GM12873 (cell line): ENCODE measurements around the gene SPATA3.

Source experiments
- CTCF ChIP-seq: IDR thresholded peaks from 2 replicates; pipeline ENCODE4 v1.5.1; 2012; ENCODE audit warnings: low read depth, mild to moderate bottlenecking, moderate library complexity, low read length, control low read depth; ENCODE audit not compliant: insufficient read depth; ENCODE audit errors: missing control alignments

The SPATA3 gene

DNA sequence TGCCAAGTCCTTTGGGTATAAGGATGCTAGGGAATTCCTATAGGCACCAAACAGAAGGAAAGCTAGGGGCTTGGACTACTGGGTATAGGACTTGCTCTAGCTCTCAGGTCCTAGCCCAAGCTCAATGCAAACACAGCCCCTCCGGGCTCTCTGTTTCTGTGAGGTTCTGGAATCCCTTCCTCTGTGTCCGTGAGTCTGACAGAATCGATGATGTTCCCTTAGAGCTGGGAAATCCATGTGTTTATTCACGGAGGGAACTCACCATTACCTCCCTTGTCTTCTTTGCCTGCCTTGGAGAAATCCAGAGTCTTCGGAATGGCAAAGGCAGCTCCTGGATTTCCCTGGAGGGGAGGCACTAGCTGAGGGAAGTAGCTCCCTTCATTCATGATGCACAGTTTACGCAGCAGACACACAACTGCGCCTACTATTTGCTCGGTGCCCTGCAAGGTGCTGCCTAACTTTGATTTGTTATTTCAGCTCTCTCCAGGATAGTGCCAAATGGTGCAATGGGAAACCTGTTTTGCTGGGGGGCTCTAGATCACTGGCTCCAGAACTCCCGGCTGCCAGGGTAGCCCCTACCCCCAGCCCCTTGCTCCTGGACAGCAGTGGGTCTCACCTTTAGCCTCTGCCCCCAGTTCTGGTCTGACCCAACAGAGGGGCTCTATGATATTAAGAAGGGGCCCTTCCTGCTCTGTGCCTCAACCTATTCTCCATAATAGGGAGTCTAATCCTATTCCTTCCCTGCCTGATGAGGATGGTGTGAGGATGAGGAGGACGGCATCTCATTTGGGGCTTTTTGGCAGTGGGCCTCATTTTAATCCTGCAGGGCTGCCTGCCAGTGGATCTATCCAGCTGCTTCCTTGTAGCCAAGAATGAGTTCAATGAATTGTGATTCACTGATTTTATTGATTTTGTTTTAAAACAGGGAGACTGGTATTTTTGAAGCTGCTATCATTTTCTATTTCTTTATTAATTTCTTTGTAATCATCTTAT, 52.3 kb downstream of the SPATA3 start:
- TF ChIP-seq CTCF, result no peak

DNA sequence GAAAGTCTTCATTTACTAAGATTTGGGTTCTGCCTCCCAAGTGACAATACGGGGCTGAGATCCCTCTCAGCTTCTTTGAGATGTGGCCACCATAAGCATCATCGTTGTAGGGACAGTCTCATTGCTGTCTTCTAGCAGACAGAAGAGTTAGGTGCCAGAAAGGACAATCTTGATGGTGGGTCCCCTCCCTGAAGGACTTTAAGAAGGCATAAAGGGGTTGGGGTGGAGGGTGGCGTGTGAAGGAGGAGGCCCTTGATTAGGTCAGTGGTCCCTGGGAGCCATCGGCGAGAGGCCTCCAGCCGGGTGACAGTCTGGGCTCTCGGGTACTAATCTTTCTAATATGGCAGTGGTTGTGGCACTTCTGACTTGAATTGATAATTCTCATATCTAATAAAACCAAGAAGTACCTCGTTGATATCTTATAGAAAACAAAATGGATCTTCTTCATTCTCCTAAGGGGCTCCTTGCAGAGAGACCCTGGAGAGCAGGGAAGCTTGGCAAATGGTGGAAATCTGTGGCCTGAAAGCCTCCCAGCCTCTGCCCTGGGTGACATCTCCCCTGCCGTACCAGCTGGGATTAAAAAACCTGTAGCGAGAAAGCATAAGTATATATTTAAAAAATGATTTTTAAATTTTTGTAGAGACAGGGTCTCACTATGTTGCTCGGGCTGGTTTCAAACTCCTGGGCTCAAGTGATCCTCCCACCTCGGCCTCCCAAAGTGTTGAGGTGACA, 53.5 kb downstream of the SPATA3 start:
- no peak for TF ChIP-seq CTCF

- no peak for TF ChIP-seq CTCF
Observed at GRCh38 chr2:231050018-231050901, 54.3 kb downstream of the SPATA3 start.

- no peak for TF ChIP-seq CTCF
Observed at GRCh38 chr2:231051116-231051515, 55.2 kb downstream of the SPATA3 start.

- TF ChIP-seq CTCF, result peak; percentile 95
Observed at GRCh38 chr2:231052494-231053451, 56.9 kb downstream of the SPATA3 start.

DNA sequence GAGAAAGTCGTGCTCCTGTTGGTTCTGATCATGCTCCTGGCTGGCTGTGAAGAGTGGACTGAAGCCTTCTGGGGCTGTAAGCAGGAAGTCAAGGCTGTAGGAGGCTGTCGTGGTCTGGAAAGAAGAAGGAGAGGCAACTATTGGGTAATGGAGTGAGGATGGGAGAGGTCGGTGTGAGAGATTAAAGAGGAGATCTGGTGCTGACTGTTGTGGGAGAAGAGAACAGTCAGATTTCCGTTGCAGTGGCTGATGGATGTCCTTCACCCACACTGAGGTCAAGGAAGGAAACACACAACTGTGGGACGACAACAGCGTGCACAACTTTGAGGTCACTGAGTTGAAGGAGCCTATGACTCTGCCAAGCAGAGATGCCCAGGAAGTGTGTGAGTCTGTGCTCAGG, 57.9 kb downstream of the SPATA3 start:
- no peak for TF ChIP-seq CTCF
